ENCODE data around the gene SERGEF.

SERGEF gene

GRCh38 chr11:17816232-17816931 lies 196.5 kb downstream of the SERGEF start:
- no peak for DNase-seq (ENCODE audit: low read depth in 1 of 2, low spot score in 1 of 2)

- no peak for DNase-seq (ENCODE audit: low read depth in 1 of 2, low spot score in 1 of 2)
Measured at GRCh38 chr11:17814546-17814945, 198.3 kb downstream of the SERGEF start.

- no peak for DNase-seq (ENCODE audit: low read depth in 1 of 2, low spot score in 1 of 2)
Measured at GRCh38 chr11:17813391-17814059, 199.3 kb downstream of the SERGEF start.

- DNase-seq (ENCODE audit: low read depth in 1 of 2, low spot score in 1 of 2): no peak
Measured at GRCh38 chr11:17812865-17813187, 200.0 kb downstream of the SERGEF start.

GRCh38 chr11:17812091-17812864 lies 200.6 kb downstream of the SERGEF start:
- DNase-seq (ENCODE audit: low read depth in 1 of 2, low spot score in 1 of 2): no peak

- DNase-seq (ENCODE audit: low read depth in 1 of 2, low spot score in 1 of 2): no peak
Measured at GRCh38 chr11:17811352-17811751, 201.5 kb downstream of the SERGEF start.

GRCh38 chr11:17810746-17811145 lies 202.1 kb downstream of the SERGEF start:
- no peak for DNase-seq (ENCODE audit: low read depth in 1 of 2, low spot score in 1 of 2)

GRCh38 chr11:17810041-17810440 lies 202.8 kb downstream of the SERGEF start:
- DNase-seq (ENCODE audit: low read depth in 1 of 2, low spot score in 1 of 2): no peak

GRCh38 chr11:17807034-17807433 lies 205.8 kb downstream of the SERGEF start:
- no peak for DNase-seq (ENCODE audit: low read depth in 1 of 2, low spot score in 1 of 2)

GRCh38 chr11:17805873-17806272 lies 207.0 kb downstream of the SERGEF start:
- DNase-seq (ENCODE audit: low read depth in 1 of 2, low spot score in 1 of 2): no peak

- DNase-seq (ENCODE audit: low read depth in 1 of 2, low spot score in 1 of 2): no peak
Measured at GRCh38 chr11:17805043-17805442, 207.8 kb downstream of the SERGEF start.

- no peak for DNase-seq (ENCODE audit: low read depth in 1 of 2, low spot score in 1 of 2)
Measured at GRCh38 chr11:17803754-17804334, 209.0 kb downstream of the SERGEF start.

GRCh38 chr11:17802491-17802890 lies 210.4 kb downstream of the SERGEF start:
- no peak for DNase-seq (ENCODE audit: low read depth in 1 of 2, low spot score in 1 of 2)

GRCh38 chr11:17801166-17801565 lies 211.7 kb downstream of the SERGEF start:
- no peak for DNase-seq (ENCODE audit: low read depth in 1 of 2, low spot score in 1 of 2)

- DNase-seq (ENCODE audit: low read depth in 1 of 2, low spot score in 1 of 2): no peak
Measured at GRCh38 chr11:17799147-17799546, 213.7 kb downstream of the SERGEF start.

- DNase-seq (ENCODE audit: low read depth in 1 of 2, low spot score in 1 of 2): no peak
Measured at GRCh38 chr11:17798716-17799115, 214.1 kb downstream of the SERGEF start.

- no peak for DNase-seq (ENCODE audit: low read depth in 1 of 2, low spot score in 1 of 2)
Measured at GRCh38 chr11:17798253-17798652, 214.6 kb downstream of the SERGEF start.

- DNase-seq (ENCODE audit: low read depth in 1 of 2, low spot score in 1 of 2): no peak
Measured at GRCh38 chr11:17796154-17796553, 216.7 kb downstream of the SERGEF start.

- DNase-seq (ENCODE audit: low read depth in 1 of 2, low spot score in 1 of 2): no peak
Measured at GRCh38 chr11:17794981-17795380, 217.9 kb downstream of the SERGEF start.

GRCh38 chr11:17793642-17794170 lies 219.1 kb downstream of the SERGEF start:
- DNase-seq (ENCODE audit: low read depth in 1 of 2, low spot score in 1 of 2): no peak

- no peak for DNase-seq (ENCODE audit: low read depth in 1 of 2, low spot score in 1 of 2)
Measured at GRCh38 chr11:17792161-17792560, 220.7 kb downstream of the SERGEF start.

- DNase-seq (ENCODE audit: low read depth in 1 of 2, low spot score in 1 of 2): no peak
Measured at GRCh38 chr11:17791144-17791543, 221.7 kb downstream of the SERGEF start.
